GM18861 (cell line): ENCODE data around the gene CCDC85C.

Source experiments
- ATAC-seq: cut with Tn5 transposase; IDR thresholded peaks from one replicate; pipeline ENCODE4 v1.9.1; 2021; ENCODE audit not compliant: unreplicated experiment

Gene CCDC85C

GRCh38 chr14:99524804-99525698, 79.0 kb downstream of the CCDC85C start:
- ATAC-seq = no peak

GRCh38 chr14:99524091-99524661, 79.8 kb downstream of the CCDC85C start:
- ATAC-seq = no peak

- no peak for ATAC-seq
Observed at GRCh38 chr14:99523704-99524055, 80.3 kb downstream of the CCDC85C start.

- no peak for ATAC-seq
Observed at GRCh38 chr14:99522934-99523703, 80.9 kb downstream of the CCDC85C start.

GRCh38 chr14:99522457-99522891, 81.5 kb downstream of the CCDC85C start:
- ATAC-seq = no peak

GRCh38 chr14:99522025-99522401, 82.0 kb downstream of the CCDC85C start:
- ATAC-seq = no peak

- no peak for ATAC-seq
Observed at GRCh38 chr14:99521176-99522024, 82.6 kb downstream of the CCDC85C start.

- no peak for ATAC-seq
Observed at GRCh38 chr14:99520571-99521081, 83.4 kb downstream of the CCDC85C start.

- ATAC-seq = no peak
Observed at GRCh38 chr14:99519931-99520421, 84.0 kb downstream of the CCDC85C start.

- ATAC-seq = no peak
Observed at GRCh38 chr14:99519347-99519881, 84.6 kb downstream of the CCDC85C start.

- ATAC-seq = no peak
Observed at GRCh38 chr14:99518441-99519346, 85.3 kb downstream of the CCDC85C start.

GRCh38 chr14:99517643-99518381, 86.2 kb downstream of the CCDC85C start:
- ATAC-seq = no peak

GRCh38 chr14:99516871-99517642, 87.0 kb downstream of the CCDC85C start:
- ATAC-seq = no peak

- ATAC-seq = no peak
Observed at GRCh38 chr14:99516156-99516870, 87.7 kb downstream of the CCDC85C start.

- ATAC-seq = no peak
Observed at GRCh38 chr14:99515301-99516155, 88.5 kb downstream of the CCDC85C start.
